GM21619 (cell line): Measurements from ENCODE around the gene MCCC2.
"Not testable (repeated sequence)": the region's sequence is repeated elsewhere in the genome, so short reads cannot be mapped to it uniquely, and the experiment has no call there.

Source experiments
- ATAC-seq: cut with Tn5 transposase; IDR thresholded peaks from one replicate; pipeline ENCODE4 v1.9.1; 2021; ENCODE audit not compliant: unreplicated experiment

Gene MCCC2

GRCh38 chr5:71658916-71659662, 71.9 kb downstream of the MCCC2 start:
- no peak for ATAC-seq

GRCh38 chr5:71662381-71662780, 75.2 kb downstream of the MCCC2 start:
- no peak for ATAC-seq

- no peak for ATAC-seq
Observed at GRCh38 chr5:71663191-71663969, 76.2 kb downstream of the MCCC2 start.

GRCh38 chr5:71664615-71665014, 77.5 kb downstream of the MCCC2 start:
- not testable (repeated sequence) for ATAC-seq

DNA sequence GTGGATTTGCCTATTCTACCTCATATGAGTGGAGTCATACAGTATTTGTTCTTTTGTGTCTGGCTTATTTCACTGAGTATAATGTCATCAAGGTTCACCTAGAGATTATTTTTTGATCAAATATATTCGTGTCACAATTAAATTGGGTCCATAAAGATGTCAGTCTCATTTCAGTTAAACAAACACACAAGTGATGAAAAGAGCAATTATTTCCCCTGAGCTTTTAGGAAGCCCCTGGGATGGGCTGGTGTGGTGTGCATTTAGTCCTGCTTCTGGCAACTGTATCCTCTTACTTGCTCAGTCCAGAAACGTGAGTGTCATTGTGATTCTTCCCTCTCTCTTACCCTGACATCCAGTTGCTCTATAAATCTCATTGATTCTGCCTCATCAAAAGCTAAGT, 79.2 kb downstream of the MCCC2 start:
- ATAC-seq: no peak

- ATAC-seq: no peak
Observed at GRCh38 chr5:71677977-71678376, 90.8 kb downstream of the MCCC2 start.

DNA sequence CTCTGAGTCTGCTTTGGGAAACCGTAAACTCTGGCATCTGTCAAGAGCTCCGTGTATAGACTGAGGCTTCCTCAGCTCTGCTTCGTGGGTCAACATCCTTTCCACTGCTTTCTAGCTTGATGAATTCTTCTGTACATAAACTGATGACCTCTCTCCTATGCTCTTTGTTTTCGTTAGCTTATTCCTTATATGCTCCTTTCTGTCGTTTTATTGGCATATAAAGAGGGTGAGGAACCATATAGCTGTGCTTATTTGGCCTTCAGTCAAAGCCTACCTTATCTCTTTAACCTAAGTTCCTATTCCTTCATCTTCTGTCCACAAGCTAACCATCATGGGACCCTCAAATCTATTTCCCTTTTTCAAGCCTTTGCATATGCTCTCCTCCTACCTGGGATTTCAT, 92.6 kb downstream of the MCCC2 start:
- no peak for ATAC-seq

GRCh38 chr5:71680510-71680909, 93.4 kb downstream of the MCCC2 start:
- no peak for ATAC-seq

GRCh38 chr5:71681296-71681695, 94.2 kb downstream of the MCCC2 start:
- ATAC-seq: no peak

GRCh38 chr5:71684309-71684708, 97.2 kb downstream of the MCCC2 start:
- ATAC-seq: no peak

- ATAC-seq: no peak
Observed at GRCh38 chr5:71693828-71694427, 106.8 kb downstream of the MCCC2 start.

GRCh38 chr5:71695071-71695470, 107.9 kb downstream of the MCCC2 start:
- no peak for ATAC-seq

DNA sequence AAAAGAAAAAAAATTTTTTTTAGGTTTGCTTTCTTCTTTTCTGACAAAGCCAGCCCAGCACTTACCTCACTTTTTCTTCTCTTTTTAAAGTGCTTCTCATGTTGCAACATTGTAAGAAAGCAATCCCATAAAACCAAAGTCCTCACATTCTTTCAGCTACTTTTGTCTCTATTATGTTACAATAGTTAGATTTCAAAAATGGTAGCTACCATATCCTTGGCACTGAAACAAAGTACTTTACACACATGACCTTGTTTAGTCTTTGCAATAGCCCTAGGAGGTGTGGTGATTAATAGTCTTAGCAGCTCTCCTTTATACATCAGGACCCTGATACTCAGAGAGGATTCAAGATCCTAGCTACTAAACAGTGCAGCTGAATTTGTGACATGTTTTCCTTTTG, 108.5 kb downstream of the MCCC2 start:
- no peak for ATAC-seq

DNA sequence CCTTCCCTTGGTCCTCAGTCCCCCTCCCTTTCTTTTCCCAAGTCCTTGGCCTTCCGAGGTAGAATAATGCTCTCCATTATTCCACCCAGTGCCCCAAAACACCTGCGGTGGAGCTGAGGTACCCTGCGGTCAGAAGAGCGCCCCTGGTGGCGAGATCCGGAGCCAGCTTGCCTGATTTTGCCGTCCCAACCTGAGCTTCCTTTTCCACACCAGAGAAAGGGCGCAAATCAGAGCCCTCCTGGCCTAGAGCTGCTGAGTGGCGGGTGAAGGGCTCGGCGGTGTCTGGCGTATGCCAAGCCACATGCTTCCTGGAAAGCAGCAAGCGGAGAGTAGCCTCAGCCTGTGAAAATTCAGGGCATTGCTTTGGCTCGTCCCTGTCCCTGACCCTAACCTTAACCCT, 110.8 kb downstream of the MCCC2 start:
- ATAC-seq: no peak

- ATAC-seq: no peak
Observed at GRCh38 chr5:71699233-71699632, 112.1 kb downstream of the MCCC2 start.

- no peak for ATAC-seq
Observed at GRCh38 chr5:71699751-71700150, 112.6 kb downstream of the MCCC2 start.

- no peak for ATAC-seq
Observed at GRCh38 chr5:71700803-71701202, 113.7 kb downstream of the MCCC2 start.

GRCh38 chr5:71701407-71701806, 114.3 kb downstream of the MCCC2 start:
- ATAC-seq: no peak

- no peak for ATAC-seq
Observed at GRCh38 chr5:71703941-71704340, 116.8 kb downstream of the MCCC2 start.

DNA sequence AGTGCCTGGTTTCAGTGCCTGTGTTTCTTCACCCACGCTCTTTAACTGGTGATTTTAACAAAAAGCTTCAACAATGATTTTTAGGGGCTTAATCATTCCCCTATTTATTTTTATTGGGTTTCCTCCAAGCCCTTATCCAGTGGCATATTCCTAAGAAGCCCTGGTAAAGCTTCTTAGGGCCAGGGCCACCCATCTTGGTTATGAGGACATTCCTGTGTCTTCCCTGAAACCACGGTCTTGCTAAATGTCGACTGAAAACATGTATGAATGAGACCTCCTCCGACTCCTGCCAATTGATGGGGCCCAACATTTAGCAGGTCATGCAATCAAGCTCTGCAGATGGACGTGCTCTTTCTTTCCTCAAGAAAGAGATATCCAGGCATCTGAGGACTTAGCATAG, 118.3 kb downstream of the MCCC2 start:
- ATAC-seq: no peak

DNA sequence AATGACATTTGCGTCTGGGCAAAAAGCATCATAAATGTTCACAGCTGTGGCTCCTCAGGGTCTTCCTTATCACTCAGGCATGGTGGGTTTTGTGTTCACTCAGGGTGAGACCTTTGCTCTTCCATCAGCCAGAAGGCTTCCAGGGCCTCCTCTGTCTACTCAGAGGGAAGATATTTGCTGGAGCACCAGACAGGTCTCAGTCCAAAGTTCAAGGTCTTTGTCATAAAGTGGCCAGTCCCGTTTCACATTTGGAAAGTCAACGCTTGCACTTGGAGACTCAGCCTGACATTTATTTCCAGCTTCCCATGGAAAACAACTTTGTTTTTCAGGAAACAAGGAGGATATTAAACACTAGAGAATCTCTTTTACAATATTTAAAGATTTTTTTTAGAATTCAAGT, 119.8 kb downstream of the MCCC2 start:
- ATAC-seq: no peak
